ENCODE results near the gene DCDC2.
A peak's percentile ranks its signal among the peaks of the same experiment; 100 is the strongest.
"Not testable (repeated sequence)": the region's sequence is repeated elsewhere in the genome, so short reads cannot be mapped to it uniquely, and the experiment has no call there.

DCDC2 gene

GRCh38 chr6:24365103-24365633 lies 7.3 kb upstream of the DCDC2 start:
- H3K36me3 ChIP-seq (ENCODE audit: control insufficient read depth, low read depth, low read length); H3K4me3 ChIP-seq (ENCODE audit: low read length); H3K9ac ChIP-seq (ENCODE audit: low read length); H3K27ac ChIP-seq (ENCODE audit: low read length); H3K4me1 ChIP-seq (ENCODE audit: control insufficient read depth, low read depth, low read length); H3K27me3 ChIP-seq (ENCODE audit: control insufficient read depth, insufficient read depth, low read length); H3K9me3 ChIP-seq (ENCODE audit: control insufficient read depth, low read depth, low read length): not testable (repeated sequence)

GRCh38 chr6:24362363-24362762 lies 4.5 kb upstream of the DCDC2 start:
- not testable (repeated sequence) for H3K4me1 ChIP-seq (ENCODE audit: control insufficient read depth, low read depth, low read length); H3K36me3 ChIP-seq (ENCODE audit: control insufficient read depth, low read depth, low read length); H3K27me3 ChIP-seq (ENCODE audit: control insufficient read depth, insufficient read depth, low read length); H3K9me3 ChIP-seq (ENCODE audit: control insufficient read depth, low read depth, low read length); H3K27ac ChIP-seq (ENCODE audit: low read length); H3K4me3 ChIP-seq (ENCODE audit: low read length); H3K9ac ChIP-seq (ENCODE audit: low read length)

- Histone ChIP-seq H3K4me3 (ENCODE audit: low read length) (peak overlapping the region; percentile 70), H3K4me1 (ENCODE audit: control insufficient read depth, low read depth, low read length) (no peaks in the 10 kb centered on the region), H3K27me3 (ENCODE audit: control insufficient read depth, insufficient read depth, low read length) (no peaks in the 10 kb centered on the region), H3K27ac (ENCODE audit: low read length) (peak overlapping the region; percentile 72), H3K9me3 (ENCODE audit: control insufficient read depth, low read depth, low read length) (no peaks in the 10 kb centered on the region), H3K9ac (ENCODE audit: low read length) (peak overlapping the region; percentile 59), H3K36me3 (ENCODE audit: control insufficient read depth, low read depth, low read length) (no peaks in the 10 kb centered on the region)
Measured at GRCh38 chr6:24359640-24360454, 2.0 kb upstream of the DCDC2 start.

GRCh38 chr6:24358219-24358821 lies 461 bp upstream of the DCDC2 start:
- H3K4me3 ChIP-seq (ENCODE audit: low read length) = no peak overlapping the region
- H3K9ac ChIP-seq (ENCODE audit: low read length) = no peak overlapping the region
- no peaks in the 10 kb centered on the region for H3K4me1 ChIP-seq (ENCODE audit: control insufficient read depth, low read depth, low read length)
- no peaks in the 10 kb centered on the region for H3K36me3 ChIP-seq (ENCODE audit: control insufficient read depth, low read depth, low read length)
- H3K9me3 ChIP-seq (ENCODE audit: control insufficient read depth, low read depth, low read length) = no peaks in the 10 kb centered on the region
- no peak overlapping the region for H3K27ac ChIP-seq (ENCODE audit: low read length)
- H3K27me3 ChIP-seq (ENCODE audit: control insufficient read depth, insufficient read depth, low read length) = no peaks in the 10 kb centered on the region

GRCh38 chr6:24356310-24356973 lies 1.4 kb downstream of the DCDC2 start:
- Histone ChIP-seq H3K9me3 (ENCODE audit: control insufficient read depth, low read depth, low read length) (no peaks in the 10 kb centered on the region), H3K27ac (ENCODE audit: low read length) (no peak overlapping the region), H3K36me3 (ENCODE audit: control insufficient read depth, low read depth, low read length) (no peaks in the 10 kb centered on the region), H3K9ac (ENCODE audit: low read length) (no peak overlapping the region), H3K27me3 (ENCODE audit: control insufficient read depth, insufficient read depth, low read length) (no peaks in the 10 kb centered on the region), H3K4me1 (ENCODE audit: control insufficient read depth, low read depth, low read length) (no peaks in the 10 kb centered on the region), H3K4me3 (ENCODE audit: low read length) (no peak overlapping the region)

- Histone ChIP-seq H3K27ac (ENCODE audit: low read length) (no peak overlapping the region), H3K27me3 (ENCODE audit: control insufficient read depth, insufficient read depth, low read length) (no peaks in the 10 kb centered on the region), H3K4me3 (ENCODE audit: low read length) (no peak overlapping the region), H3K4me1 (ENCODE audit: control insufficient read depth, low read depth, low read length) (no peaks in the 10 kb centered on the region), H3K9ac (ENCODE audit: low read length) (no peak overlapping the region), H3K9me3 (ENCODE audit: control insufficient read depth, low read depth, low read length) (no peaks in the 10 kb centered on the region), H3K36me3 (ENCODE audit: control insufficient read depth, low read depth, low read length) (no peaks in the 10 kb centered on the region)
Measured at GRCh38 chr6:24355393-24355792, 2.5 kb downstream of the DCDC2 start.

- H3K36me3 ChIP-seq (ENCODE audit: control insufficient read depth, low read depth, low read length) = no peaks in the 10 kb centered on the region
- H3K27me3 ChIP-seq (ENCODE audit: control insufficient read depth, insufficient read depth, low read length) = no peaks in the 10 kb centered on the region
- H3K4me1 ChIP-seq (ENCODE audit: control insufficient read depth, low read depth, low read length) = no peaks in the 10 kb centered on the region
- H3K4me3 ChIP-seq (ENCODE audit: low read length) = no peak overlapping the region
- no peaks in the 10 kb centered on the region for H3K9me3 ChIP-seq (ENCODE audit: control insufficient read depth, low read depth, low read length)
- H3K9ac ChIP-seq (ENCODE audit: low read length) = no peak overlapping the region
- no peak overlapping the region for H3K27ac ChIP-seq (ENCODE audit: low read length)
Measured at GRCh38 chr6:24353861-24354260, 4.0 kb downstream of the DCDC2 start.

- no peak overlapping the region for H3K27ac ChIP-seq (ENCODE audit: low read length)
- no peaks in the 10 kb centered on the region for H3K27me3 ChIP-seq (ENCODE audit: control insufficient read depth, insufficient read depth, low read length)
- H3K9ac ChIP-seq (ENCODE audit: low read length) = no peak overlapping the region
- no peaks in the 10 kb centered on the region for H3K36me3 ChIP-seq (ENCODE audit: control insufficient read depth, low read depth, low read length)
- no peaks in the 10 kb centered on the region for H3K9me3 ChIP-seq (ENCODE audit: control insufficient read depth, low read depth, low read length)
- H3K4me3 ChIP-seq (ENCODE audit: low read length) = no peak overlapping the region
- no peaks in the 10 kb centered on the region for H3K4me1 ChIP-seq (ENCODE audit: control insufficient read depth, low read depth, low read length)
Measured at GRCh38 chr6:24352434-24352833, 5.4 kb downstream of the DCDC2 start.

GRCh38 chr6:24344976-24345375 lies 12.9 kb downstream of the DCDC2 start:
- no peak overlapping the region for H3K9ac ChIP-seq (ENCODE audit: low read length)
- no peaks in the 10 kb centered on the region for H3K4me1 ChIP-seq (ENCODE audit: control insufficient read depth, low read depth, low read length)
- H3K27me3 ChIP-seq (ENCODE audit: control insufficient read depth, insufficient read depth, low read length) = no peaks in the 10 kb centered on the region
- H3K4me3 ChIP-seq (ENCODE audit: low read length) = no peak overlapping the region
- H3K36me3 ChIP-seq (ENCODE audit: control insufficient read depth, low read depth, low read length) = no peaks in the 10 kb centered on the region
- no peak overlapping the region for H3K27ac ChIP-seq (ENCODE audit: low read length)
- no peaks in the 10 kb centered on the region for H3K9me3 ChIP-seq (ENCODE audit: control insufficient read depth, low read depth, low read length)

GRCh38 chr6:24340998-24341938 lies 16.6 kb downstream of the DCDC2 start:
- Histone ChIP-seq H3K27ac (ENCODE audit: low read length) (no peak overlapping the region), H3K9me3 (ENCODE audit: control insufficient read depth, low read depth, low read length) (no peaks in the 10 kb centered on the region), H3K36me3 (ENCODE audit: control insufficient read depth, low read depth, low read length) (no peaks in the 10 kb centered on the region), H3K27me3 (ENCODE audit: control insufficient read depth, insufficient read depth, low read length) (no peaks in the 10 kb centered on the region), H3K9ac (ENCODE audit: low read length) (no peak overlapping the region), H3K4me3 (ENCODE audit: low read length) (no peak overlapping the region), H3K4me1 (ENCODE audit: control insufficient read depth, low read depth, low read length) (no peaks in the 10 kb centered on the region)

GRCh38 chr6:24339932-24340331 lies 17.9 kb downstream of the DCDC2 start:
- no peaks in the 10 kb centered on the region for H3K9me3 ChIP-seq (ENCODE audit: control insufficient read depth, low read depth, low read length)
- H3K36me3 ChIP-seq (ENCODE audit: control insufficient read depth, low read depth, low read length) = no peaks in the 10 kb centered on the region
- no peaks in the 10 kb centered on the region for H3K4me1 ChIP-seq (ENCODE audit: control insufficient read depth, low read depth, low read length)
- H3K9ac ChIP-seq (ENCODE audit: low read length) = no peak overlapping the region
- no peaks in the 10 kb centered on the region for H3K27me3 ChIP-seq (ENCODE audit: control insufficient read depth, insufficient read depth, low read length)
- H3K4me3 ChIP-seq (ENCODE audit: low read length) = no peak overlapping the region
- H3K27ac ChIP-seq (ENCODE audit: low read length) = no peak overlapping the region

Data from iPS-18a (cell line).